ENCODE data around the gene FGFR1OP2.

The FGFR1OP2 gene

GRCh38 chr12:26997003-26997402, 58.7 kb downstream of the FGFR1OP2 start:
- H3K4me3 ChIP-seq (ENCODE audit: low read depth, low read length): no peak overlapping the region
- TF ChIP-seq CTCF (conservative IDR thresholded peaks at IDR 0.05; ENCODE audit: low read depth, low read length): no peak
- DNase-seq (ENCODE audit: low read depth): no peak

GRCh38 chr12:27000961-27001360, 62.7 kb downstream of the FGFR1OP2 start:
- TF ChIP-seq CTCF (conservative IDR thresholded peaks at IDR 0.05; ENCODE audit: low read depth, low read length): no peak
- no peak for DNase-seq (ENCODE audit: low read depth)
- no peak overlapping the region for H3K4me3 ChIP-seq (ENCODE audit: low read depth, low read length)

GRCh38 chr12:27001663-27002062, 63.4 kb downstream of the FGFR1OP2 start:
- TF ChIP-seq CTCF (conservative IDR thresholded peaks at IDR 0.05; ENCODE audit: low read depth, low read length): no peak
- H3K4me3 ChIP-seq (ENCODE audit: low read depth, low read length): no peak overlapping the region
- DNase-seq (ENCODE audit: low read depth): no peak

GRCh38 chr12:27002141-27002540, 63.9 kb downstream of the FGFR1OP2 start:
- no peak for TF ChIP-seq CTCF (conservative IDR thresholded peaks at IDR 0.05; ENCODE audit: low read depth, low read length)
- DNase-seq (ENCODE audit: low read depth): no peak
- no peak overlapping the region for H3K4me3 ChIP-seq (ENCODE audit: low read depth, low read length)

- TF ChIP-seq CTCF (conservative IDR thresholded peaks at IDR 0.05; ENCODE audit: low read depth, low read length): no peak
- H3K4me3 ChIP-seq (ENCODE audit: low read depth, low read length): no peak overlapping the region
- DNase-seq (ENCODE audit: low read depth): no peak
Observed at GRCh38 chr12:27003421-27004381, 65.4 kb downstream of the FGFR1OP2 start.

GRCh38 chr12:27005495-27005894, 67.2 kb downstream of the FGFR1OP2 start:
- no peak for DNase-seq (ENCODE audit: low read depth)
- H3K4me3 ChIP-seq (ENCODE audit: low read depth, low read length): no peak overlapping the region
- no peak for TF ChIP-seq CTCF (conservative IDR thresholded peaks at IDR 0.05; ENCODE audit: low read depth, low read length)

All from choroid plexus epithelial cell (primary cell).